ENCODE measurements around the gene SYNRG.

Gene SYNRG

DNA sequence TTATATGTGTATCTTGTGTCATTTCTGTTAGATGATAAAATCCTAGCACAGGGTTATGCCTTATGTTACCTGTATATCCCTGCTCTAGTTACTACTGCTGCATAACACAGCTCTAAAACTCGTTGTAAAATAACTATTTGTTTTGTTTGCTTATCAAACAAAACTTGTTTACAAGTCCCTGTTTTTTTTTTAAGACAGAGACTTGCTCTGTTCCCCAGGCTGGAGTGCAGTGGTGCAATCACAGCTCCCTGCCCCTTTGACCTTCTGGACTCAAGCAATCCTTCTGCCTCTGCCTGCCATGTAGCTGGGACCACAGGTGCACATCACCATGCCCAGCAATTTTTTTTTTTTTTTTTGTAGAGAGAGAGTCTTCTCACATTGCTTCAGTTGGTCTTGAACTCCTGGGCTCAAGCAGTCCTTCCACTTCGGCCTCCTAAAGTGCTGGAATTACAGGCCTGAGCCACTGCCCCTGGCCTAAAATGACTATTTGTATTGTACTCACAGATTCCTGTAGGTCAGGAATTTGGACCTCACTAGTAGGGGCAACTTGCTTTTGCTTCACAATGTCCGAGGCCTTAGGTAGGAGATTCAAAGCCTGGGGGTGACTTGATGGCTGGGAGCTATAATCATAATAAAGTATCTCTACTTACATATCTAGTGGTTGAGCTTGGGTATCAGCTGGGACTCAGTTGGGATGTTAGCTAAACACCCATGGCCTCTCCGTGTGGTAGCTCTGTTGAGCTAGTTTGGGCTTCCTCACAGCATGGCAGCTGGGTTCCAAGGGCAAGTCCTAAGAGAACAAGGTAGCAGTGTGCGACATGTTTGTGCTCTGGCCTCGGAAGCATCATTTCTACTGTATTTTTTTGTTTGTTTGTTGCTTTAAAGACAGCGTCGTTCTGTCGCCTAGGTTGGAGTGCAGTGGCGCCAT is 106.9 kb downstream of the SYNRG start:
- no peak for DNase-seq (ENCODE audit: low read depth)

DNA sequence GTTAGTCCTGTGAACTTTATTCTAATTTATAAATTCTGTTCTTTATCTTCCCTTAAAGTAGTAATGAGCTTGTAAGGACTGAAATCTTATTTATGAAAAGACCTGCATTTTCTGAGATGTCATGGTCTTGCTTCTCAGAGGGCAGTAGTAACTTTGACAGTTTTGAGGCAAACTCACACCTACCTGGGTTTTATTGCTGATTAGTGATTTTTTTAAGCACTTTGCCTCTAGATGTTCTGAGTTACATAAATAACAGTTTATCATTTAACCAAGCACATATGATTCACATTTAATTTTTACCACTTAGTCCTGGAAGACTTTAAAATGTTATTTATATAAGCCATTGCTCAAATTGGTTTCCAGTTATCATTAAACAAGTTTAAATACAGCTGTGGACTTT is 108.8 kb downstream of the SYNRG start:
- no peak for DNase-seq (ENCODE audit: low read depth)

GRCh38 chr17:37494971-37495370 is 114.2 kb downstream of the SYNRG start:
- DNase-seq (ENCODE audit: low read depth), result no peak

DNA sequence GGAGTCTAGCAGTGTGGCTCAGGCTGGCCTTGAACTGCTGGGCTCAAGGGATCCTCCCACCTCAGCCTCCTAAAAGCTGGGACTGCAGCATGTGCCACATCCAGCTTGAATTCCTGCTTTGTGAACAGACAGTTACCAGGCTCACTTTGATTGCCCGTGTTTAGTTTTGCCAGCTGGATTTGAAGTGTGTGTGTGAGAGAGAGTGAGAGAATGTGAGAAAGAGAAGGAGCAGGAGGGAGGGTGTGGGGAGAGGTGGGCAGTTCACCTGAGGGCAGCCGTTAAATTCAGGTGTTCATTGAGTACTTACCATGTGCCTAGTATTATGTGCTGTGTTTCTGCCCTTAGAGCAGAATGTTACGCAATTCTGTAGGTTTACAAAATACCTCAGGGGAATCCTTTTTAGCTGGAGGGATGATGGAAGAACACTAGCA is 114.8 kb downstream of the SYNRG start:
- DNase-seq (ENCODE audit: low read depth), result no peak

DNA sequence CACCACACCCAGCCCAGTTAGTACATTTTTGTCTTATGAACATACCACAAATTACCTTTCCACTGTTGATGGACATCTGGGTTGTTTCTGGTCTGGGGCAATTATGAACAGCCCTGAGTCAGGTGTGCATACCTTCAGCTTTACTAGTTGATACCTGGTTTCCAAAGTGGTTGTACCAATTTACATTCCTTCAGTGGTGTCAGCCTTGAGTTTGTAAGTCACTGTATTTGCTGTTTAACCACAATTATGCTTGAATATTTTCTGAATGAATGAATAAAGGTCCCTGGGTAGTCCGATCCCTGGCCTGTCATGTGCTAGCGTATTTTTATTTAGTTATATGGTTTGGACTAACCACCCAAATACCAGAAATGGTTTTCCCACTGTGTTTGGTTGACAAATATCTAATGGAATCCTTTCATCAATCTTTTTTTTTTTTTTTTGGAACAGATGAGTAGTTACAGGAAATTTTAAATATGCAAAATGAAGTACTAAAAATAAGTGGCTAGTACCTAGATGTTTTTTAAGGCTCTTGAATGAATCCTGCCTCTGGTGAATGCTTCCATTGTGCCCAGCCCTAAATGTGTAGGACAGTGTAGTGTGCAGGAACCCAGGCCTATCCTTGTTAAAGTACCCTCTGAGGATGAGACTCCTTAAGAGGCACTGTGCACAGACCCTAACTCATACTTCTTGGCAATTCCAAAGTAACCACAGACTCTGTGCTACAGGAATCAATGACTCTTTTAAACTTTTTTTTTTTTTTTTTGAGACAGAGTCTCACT is 115.8 kb downstream of the SYNRG start:
- DNase-seq (ENCODE audit: low read depth), result peak; percentile 34

- DNase-seq (ENCODE audit: low read depth), result no peak
These were observed 117.1 kb downstream of the SYNRG start for GRCh38 chr17:37492167-37492566.

GRCh38 chr17:37490638-37491614 is 118.3 kb downstream of the SYNRG start:
- peak; percentile 68 for DNase-seq (ENCODE audit: low read depth)

DNA sequence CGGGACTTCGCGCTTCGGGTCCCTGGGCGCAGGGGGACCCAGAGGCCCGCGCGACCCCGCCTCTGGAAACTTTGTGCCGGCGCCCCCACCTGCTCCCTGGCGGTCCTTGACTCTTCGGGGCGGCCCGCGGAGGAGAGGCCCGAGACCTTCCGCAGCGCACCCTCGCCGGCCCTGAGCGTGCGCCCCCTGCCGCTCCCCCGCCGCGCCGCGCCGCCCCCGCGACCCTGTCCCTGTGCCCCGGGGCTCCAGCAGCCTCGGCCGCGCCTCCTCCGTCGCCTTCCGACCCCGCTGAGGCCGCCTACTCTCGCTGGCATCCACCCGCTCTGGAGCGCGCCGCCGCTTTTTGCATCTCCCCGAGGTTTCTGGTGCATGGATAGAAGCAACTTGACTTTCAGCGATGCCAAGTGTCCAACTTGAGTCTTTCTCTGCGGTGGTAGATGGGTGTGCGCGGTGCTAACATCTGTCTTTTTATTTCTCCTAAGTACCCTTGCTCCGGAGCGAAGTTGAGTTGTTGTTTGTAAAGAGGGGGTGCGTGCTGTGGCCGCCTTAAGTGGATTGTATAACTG is 119.1 kb downstream of the SYNRG start:
- no peak for DNase-seq (ENCODE audit: low read depth)

- peak; percentile 59 for DNase-seq (ENCODE audit: low read depth)
These were observed 119.8 kb downstream of the SYNRG start, which contains the start of gene DUSP14 for GRCh38 chr17:37489197-37490001. TSS of gene DUSP14 (plus strand) at chr17:37489891. CDS start at chr17:37512273, 22,382 bp downstream.

DNA sequence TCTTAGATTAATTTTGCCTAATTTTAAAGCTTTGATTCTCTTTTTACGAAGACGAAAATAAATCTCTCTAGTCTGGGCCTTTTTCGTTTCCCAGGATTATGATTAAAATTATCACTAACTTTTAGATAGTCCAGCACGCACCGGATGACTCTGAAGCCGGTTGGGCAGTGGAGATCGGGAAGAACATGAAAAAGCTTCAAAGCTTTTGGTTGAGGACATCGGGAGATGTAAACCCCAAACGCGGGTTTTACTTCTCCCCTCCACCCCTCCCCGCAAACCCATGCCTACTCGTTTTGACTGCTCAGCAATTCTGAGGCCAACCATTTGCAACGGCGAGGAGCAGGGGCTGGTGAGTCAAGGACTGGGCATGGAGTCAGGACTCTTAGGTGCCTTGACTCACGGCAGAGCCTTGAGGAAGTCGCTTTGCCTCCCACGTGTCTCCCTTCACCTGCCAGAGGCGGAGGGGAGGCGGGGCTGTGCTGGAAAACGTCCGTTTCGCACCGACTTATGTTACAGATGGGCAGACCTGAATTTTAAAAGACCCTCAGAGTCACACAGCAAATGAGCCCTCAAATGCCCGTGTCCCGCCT is 120.5 kb downstream of the SYNRG start:
- DNase-seq (ENCODE audit: low read depth), result peak; percentile 90

- DNase-seq (ENCODE audit: low read depth), result peak; percentile 95
These were observed 121.1 kb downstream of the SYNRG start for GRCh38 chr17:37488009-37488604.

- DNase-seq (ENCODE audit: low read depth), result no peak
These were observed 123.2 kb downstream of the SYNRG start for GRCh38 chr17:37485938-37486570.

DNA sequence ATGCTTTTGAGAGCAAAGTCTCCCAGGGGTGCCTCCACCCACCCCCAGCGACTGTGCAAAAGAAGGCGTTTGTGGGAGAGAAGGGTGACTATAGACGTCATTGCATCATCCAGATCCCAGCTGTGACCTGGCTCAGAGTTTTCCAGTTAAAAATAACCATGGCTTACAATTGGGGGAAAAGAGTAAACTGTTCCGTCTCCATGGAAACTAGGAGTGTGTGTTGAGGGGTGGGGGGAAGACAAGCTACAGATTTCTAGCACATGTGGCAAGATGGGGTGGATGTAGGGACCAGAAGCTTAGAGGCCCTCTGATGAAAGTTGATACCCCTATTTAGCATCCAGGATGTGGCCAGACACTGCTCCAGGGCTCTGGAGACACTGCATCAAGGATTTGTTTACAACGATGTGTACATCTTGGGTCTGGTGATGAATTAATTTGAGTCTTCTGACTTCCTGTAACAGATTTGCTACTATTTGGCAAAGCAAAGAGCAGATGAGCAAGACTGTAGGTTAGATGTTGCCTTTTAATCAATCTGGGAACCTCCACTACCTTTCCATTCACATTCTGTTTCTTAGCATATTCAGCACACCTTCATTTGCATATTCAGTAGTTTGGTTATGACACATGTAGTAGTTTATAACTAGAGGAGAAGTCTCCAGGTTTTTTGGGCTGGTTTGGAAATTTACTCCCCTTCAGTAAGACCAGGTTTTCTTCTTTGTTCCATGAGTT is 125.7 kb downstream of the SYNRG start:
- DNase-seq (ENCODE audit: low read depth), result peak; percentile 95

DNA sequence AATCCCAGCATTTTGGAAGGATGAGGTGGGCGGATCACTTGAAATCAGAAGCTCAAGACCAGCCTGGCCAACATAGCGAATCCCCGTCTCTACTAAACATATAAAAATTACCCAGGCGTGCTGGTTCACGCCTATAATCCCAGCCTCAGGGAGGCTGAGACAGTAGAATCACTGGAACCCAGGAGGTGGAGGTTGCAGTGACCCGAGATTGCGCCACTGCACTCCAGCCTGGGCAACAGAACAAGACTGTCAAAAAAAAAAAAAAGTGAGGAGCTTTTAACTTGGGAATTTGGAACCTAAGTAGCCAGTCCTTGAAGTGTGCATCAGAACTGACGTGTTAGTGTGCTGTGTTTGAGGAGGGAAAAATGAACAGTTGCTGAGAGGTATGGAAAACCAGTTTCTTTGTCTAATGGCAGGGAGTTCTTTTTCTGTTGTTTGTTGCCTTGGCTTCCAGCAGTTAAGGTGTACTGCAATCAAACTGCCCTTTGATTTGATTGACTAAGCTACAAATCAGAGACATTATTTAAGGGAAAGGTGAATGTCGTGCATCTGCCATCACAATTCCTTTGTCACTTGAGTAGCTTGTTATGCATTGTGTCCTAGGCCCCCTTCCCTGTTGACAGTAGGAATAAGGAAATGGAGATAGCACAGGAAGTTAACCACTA is 128.1 kb downstream of the SYNRG start:
- DNase-seq (ENCODE audit: low read depth), result no peak

DNA sequence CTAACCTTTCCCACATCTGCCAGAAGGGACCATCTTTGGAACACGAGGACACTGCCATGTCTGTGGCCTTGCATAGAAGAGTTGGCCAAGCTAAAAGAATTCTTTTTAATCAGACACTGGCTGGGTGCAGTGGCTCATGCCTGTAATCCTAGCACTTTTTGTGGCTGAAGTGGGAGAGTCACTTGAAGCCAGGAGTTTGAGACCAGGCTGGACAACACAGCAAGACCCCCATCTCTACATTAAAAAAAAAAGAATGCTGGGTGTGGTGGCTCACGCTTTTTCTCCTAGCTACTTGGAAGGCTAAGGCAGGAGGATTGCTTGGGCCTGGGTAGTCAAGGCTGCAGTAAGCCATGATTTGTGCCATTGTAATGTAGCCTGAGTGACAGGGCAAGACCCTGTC is 128.8 kb downstream of the SYNRG start:
- DNase-seq (ENCODE audit: low read depth), result no peak

DNA sequence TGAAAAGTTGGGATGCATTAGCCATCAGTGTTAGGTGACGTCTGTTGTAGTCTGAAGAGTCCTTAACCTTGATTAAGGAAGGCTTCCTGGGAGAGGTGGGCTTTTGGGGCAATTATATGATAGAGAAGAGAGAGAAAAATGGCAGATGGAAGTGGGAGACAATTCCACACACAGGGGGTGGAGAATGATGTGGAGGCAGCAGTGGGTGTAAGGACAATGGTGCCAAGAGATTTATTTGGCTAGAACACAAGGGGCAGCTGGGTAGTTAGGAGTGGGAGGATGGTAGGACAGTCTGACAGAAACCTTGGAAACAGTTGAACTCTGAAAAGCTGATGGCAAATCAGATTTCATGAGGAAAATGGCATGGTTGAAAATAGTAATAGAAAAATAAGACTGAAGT is 130.2 kb downstream of the SYNRG start:
- DNase-seq (ENCODE audit: low read depth), result no peak

DNA sequence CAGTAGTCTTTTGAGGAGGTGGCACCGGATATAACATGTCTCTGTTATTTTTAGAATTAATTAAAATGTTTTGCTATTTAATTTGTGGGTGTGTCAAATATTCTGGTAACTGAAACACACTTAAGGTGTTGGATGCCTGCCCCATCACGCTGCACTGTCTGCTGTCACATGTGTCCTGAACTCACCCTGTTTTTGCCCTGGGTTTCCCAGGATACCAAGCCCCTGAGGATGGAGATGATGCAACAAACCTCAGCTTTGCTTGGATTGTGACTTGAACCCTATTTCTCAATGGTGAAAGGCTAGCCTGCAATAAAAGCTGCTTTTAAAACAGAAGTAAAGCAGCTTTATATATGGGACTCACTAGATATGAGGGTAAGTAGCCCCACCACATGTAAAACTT is 131.0 kb downstream of the SYNRG start:
- DNase-seq (ENCODE audit: low read depth), result peak; percentile 80

All from fibroblast of the conjunctiva (primary cell).